ENCODE measurements around the gene AKIRIN1.

AKIRIN1 gene

GRCh38 chr1:39034114-39034654, 43.1 kb downstream of the AKIRIN1 start:
- H3K9me2 ChIP-seq (replicated peaks; ENCODE audit: low read depth, low read length): no peaks in the 10 kb centered on the region
- no peak overlapping the region for H3K4me3 ChIP-seq (ENCODE audit: low read length, poor library complexity, severe bottlenecking)
- peaks cover 36% of the 10 kb centered on the region for H4K20me1 ChIP-seq (ENCODE audit: insufficient read depth, low read length, poor library complexity, severe bottlenecking)
- no peak overlapping the region for H3K4me2 ChIP-seq (ENCODE audit: low read depth, low read length, poor library complexity, severe bottlenecking)
- peaks cover 33% of the 10 kb centered on the region for H3K79me2 ChIP-seq (ENCODE audit: insufficient read depth, low read length)
- TF ChIP-seq EZH2phosphoT487 (IDR thresholded peaks at IDR 0.05; ENCODE audit: borderline replicate concordance) (no peak), CTCF (conservative IDR thresholded peaks at IDR 0.05; ENCODE audit: low read length) (no peak)
- H3K9ac ChIP-seq (ENCODE audit: low read depth, low read length, poor library complexity, severe bottlenecking): no peak overlapping the region
- no peaks in the 10 kb centered on the region for H3F3A ChIP-seq (ENCODE audit: low read depth)
- no peaks in the 10 kb centered on the region for H3K9me3 ChIP-seq (ENCODE audit: insufficient read depth, low read depth, low read length)
- H3K27me3 ChIP-seq (ENCODE audit: insufficient read depth, low read length, poor library complexity, severe bottlenecking): no peaks in the 10 kb centered on the region
- peaks cover 38% of the 10 kb centered on the region for H3K36me3 ChIP-seq (ENCODE audit: insufficient read depth, low read length)
- H3K4me1 ChIP-seq (ENCODE audit: insufficient read depth, low read length, poor library complexity, severe bottlenecking): peaks cover 19% of the 10 kb centered on the region
- H2AFZ ChIP-seq (ENCODE audit: low read length): no peak overlapping the region

- Histone ChIP-seq H3K4me2 (ENCODE audit: low read depth, low read length, poor library complexity, severe bottlenecking) (no peak overlapping the region), H3K79me2 (ENCODE audit: insufficient read depth, low read length) (peaks cover 13% of the 10 kb centered on the region), H4K20me1 (ENCODE audit: insufficient read depth, low read length, poor library complexity, severe bottlenecking) (peaks cover 21% of the 10 kb centered on the region), H3K4me1 (ENCODE audit: insufficient read depth, low read length, poor library complexity, severe bottlenecking) (peaks cover 8% of the 10 kb centered on the region), H3K9ac (ENCODE audit: low read depth, low read length, poor library complexity, severe bottlenecking) (no peak overlapping the region), H2AFZ (ENCODE audit: low read length) (no peak overlapping the region), H3F3A (ENCODE audit: low read depth) (no peaks in the 10 kb centered on the region), H3K36me3 (ENCODE audit: insufficient read depth, low read length) (peaks cover 31% of the 10 kb centered on the region), H3K27me3 (ENCODE audit: insufficient read depth, low read length, poor library complexity, severe bottlenecking) (no peaks in the 10 kb centered on the region), H3K9me2 (replicated peaks; ENCODE audit: low read depth, low read length) (no peaks in the 10 kb centered on the region), H3K9me3 (ENCODE audit: insufficient read depth, low read depth, low read length) (no peaks in the 10 kb centered on the region), H3K4me3 (ENCODE audit: low read length, poor library complexity, severe bottlenecking) (no peak overlapping the region)
- no peak for TF ChIP-seq CTCF (conservative IDR thresholded peaks at IDR 0.05; ENCODE audit: low read length)
- no peak for TF ChIP-seq EZH2phosphoT487 (IDR thresholded peaks at IDR 0.05; ENCODE audit: borderline replicate concordance)
Observed at GRCh38 chr1:39036678-39037077, 45.6 kb downstream of the AKIRIN1 start.

GRCh38 chr1:39043513-39043912, 52.4 kb downstream of the AKIRIN1 start:
- no peaks in the 10 kb centered on the region for H3F3A ChIP-seq (ENCODE audit: low read depth)
- no peaks in the 10 kb centered on the region for H3K79me2 ChIP-seq (ENCODE audit: insufficient read depth, low read length)
- H3K9me2 ChIP-seq (replicated peaks; ENCODE audit: low read depth, low read length): no peaks in the 10 kb centered on the region
- no peak for TF ChIP-seq CTCF (conservative IDR thresholded peaks at IDR 0.05; ENCODE audit: low read length)
- TF ChIP-seq EZH2phosphoT487 (IDR thresholded peaks at IDR 0.05; ENCODE audit: borderline replicate concordance): no peak
- no peak overlapping the region for H3K4me2 ChIP-seq (ENCODE audit: low read depth, low read length, poor library complexity, severe bottlenecking)
- H3K9me3 ChIP-seq (ENCODE audit: insufficient read depth, low read depth, low read length): no peaks in the 10 kb centered on the region
- H3K4me3 ChIP-seq (ENCODE audit: low read length, poor library complexity, severe bottlenecking): no peak overlapping the region
- no peaks in the 10 kb centered on the region for H3K27me3 ChIP-seq (ENCODE audit: insufficient read depth, low read length, poor library complexity, severe bottlenecking)
- no peaks in the 10 kb centered on the region for H3K4me1 ChIP-seq (ENCODE audit: insufficient read depth, low read length, poor library complexity, severe bottlenecking)
- no peaks in the 10 kb centered on the region for H4K20me1 ChIP-seq (ENCODE audit: insufficient read depth, low read length, poor library complexity, severe bottlenecking)
- H3K36me3 ChIP-seq (ENCODE audit: insufficient read depth, low read length): no peaks in the 10 kb centered on the region
- no peak overlapping the region for H3K9ac ChIP-seq (ENCODE audit: low read depth, low read length, poor library complexity, severe bottlenecking)
- no peak overlapping the region for H2AFZ ChIP-seq (ENCODE audit: low read length)
